GM21825 (cell line): ENCODE results near the gene BEST3.
"Not testable (repeated sequence)": the region's sequence is repeated elsewhere in the genome, so short reads cannot be mapped to it uniquely, and the experiment has no call there.

ENCODE experiments used
- ATAC-seq: cut with Tn5 transposase; IDR thresholded peaks from one replicate; pipeline ENCODE4 v1.9.1; 2021; ENCODE audit warnings: mild to moderate bottlenecking, moderate library complexity; ENCODE audit not compliant: unreplicated experiment

BEST3 gene

DNA sequence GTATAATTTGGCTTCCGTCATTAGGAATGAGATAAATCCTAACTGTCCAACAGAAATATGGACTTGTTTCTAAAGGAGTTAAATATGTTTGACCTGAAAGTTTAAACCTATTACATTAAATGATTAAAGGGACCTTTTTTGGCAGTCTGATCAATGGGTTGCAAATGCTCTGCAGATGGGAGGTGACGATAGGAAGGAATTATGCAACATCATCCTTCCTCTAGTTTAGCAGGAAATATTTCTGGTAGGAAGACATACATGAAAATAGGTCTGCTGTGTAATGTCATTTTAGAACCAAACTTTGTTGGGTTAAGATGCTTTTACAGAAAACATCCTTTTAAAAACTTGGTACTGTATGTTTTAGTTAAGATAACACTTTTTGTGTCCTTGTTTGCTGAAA, 91.0 kb downstream of the BEST3 start:
- no peak for ATAC-seq

DNA sequence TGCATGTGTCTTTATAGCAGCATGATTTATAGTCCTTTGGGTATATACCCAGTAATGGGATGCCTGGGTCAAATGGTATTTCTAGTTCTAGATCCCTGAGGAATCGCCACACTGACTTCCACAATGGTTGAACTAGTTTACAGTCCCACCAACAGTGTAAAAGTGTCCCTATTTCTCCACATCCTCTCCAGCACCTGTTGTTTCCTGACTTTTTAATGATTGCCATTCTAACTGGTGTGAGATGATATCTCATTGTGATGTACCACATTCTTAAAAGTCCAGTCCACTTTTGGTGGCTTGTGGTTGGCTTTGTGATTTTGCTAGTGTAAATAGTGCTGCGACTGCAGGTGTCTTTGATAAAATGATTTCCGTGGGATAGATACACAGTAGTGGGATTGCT, 94.8 kb downstream of the BEST3 start:
- ATAC-seq = not testable (repeated sequence)
